ENCODE measurements around the gene CDC42BPB.

DNA sequence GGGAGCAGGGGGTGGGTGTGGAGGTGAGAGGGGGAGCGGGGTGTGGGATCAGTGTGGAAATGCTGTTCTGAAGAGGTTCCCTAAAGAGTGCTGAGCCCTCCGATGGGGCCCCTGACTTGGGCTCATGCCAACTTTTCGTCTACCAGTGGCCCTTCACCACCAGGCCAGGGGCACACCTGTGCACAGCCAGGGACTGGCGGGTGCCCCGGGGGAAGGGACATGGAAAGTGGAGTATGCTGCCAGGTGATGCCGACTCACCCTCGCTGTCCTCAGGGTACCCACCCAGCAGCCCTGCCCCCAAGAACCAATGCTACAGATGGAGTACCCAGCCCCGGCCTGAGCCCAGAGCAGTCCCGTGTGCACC is 108.7 kb downstream of the CDC42BPB start:
- TF ChIP-seq, protein P1, sequence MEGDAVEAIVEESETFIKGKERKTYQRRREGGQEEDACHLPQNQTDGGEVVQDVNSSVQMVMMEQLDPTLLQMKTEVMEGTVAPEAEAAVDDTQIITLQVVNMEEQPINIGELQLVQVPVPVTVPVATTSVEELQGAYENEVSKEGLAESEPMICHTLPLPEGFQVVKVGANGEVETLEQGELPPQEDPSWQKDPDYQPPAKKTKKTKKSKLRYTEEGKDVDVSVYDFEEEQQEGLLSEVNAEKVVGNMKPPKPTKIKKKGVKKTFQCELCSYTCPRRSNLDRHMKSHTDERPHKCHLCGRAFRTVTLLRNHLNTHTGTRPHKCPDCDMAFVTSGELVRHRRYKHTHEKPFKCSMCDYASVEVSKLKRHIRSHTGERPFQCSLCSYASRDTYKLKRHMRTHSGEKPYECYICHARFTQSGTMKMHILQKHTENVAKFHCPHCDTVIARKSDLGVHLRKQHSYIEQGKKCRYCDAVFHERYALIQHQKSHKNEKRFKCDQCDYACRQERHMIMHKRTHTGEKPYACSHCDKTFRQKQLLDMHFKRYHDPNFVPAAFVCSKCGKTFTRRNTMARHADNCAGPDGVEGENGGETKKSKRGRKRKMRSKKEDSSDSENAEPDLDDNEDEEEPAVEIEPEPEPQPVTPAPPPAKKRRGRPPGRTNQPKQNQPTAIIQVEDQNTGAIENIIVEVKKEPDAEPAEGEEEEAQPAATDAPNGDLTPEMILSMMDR (conservative IDR thresholded peaks at IDR 0.05 in 1 of 2, IDR thresholded peaks at IDR 0.05 in 1 of 2; ENCODE audit: extremely low read depth in 1 of 2, insufficient read depth in 1 of 2, low read depth in 1 of 2, low read length in 2 of 2) = no peak
- no peak for TF ChIP-seq EZH2 (IDR thresholded peaks at IDR 0.05; ENCODE audit: borderline replicate concordance, low read length)

All from mammary epithelial cell (primary cell).